ENCODE measurements around the gene SIPA1L3. TPM values are rescaled to one million over a fixed set of nuclear protein-coding genes. Genes with fewer than 3 reads are reported as not detected.

The SIPA1L3 gene
- total and polyA plus RNA-seq, 9 of the 15 experiments (the other 6 are each of a cell fraction or from before 2014, with no cell fraction given) = 0.01 to 6.1 (median 2.5) TPM

GRCh38 chr19:37998801-37999308, 91.8 kb downstream of the SIPA1L3 start:
- H3K36me3 ChIP-seq (ENCODE audit: control insufficient read depth, insufficient read depth, low read length) = no peaks in the 10 kb centered on the region
- H2AFZ ChIP-seq (ENCODE audit: low read depth, low read length) = no peak overlapping the region
- WGBS (ENCODE audit: insufficient coverage, low coverage, missing lambda C conversion rate) = 14% methylated on average over 3 of the region's 3 CpGs
- in situ Hi-C loops (cut with MboI) (no loop called here), intact Hi-C loops (cut with micrococcal nuclease) (no loop called here)
- POLR2A ChIA-PET = interaction anchor here (1.1 kb wide), 1 partner anchor 10 kb away, joined by 3 read pairs; no protein-coding TSS in a partner anchor
- no peaks in the 10 kb centered on the region; a peak in 1 of 5 replicates for H3K4me1 ChIP-seq (replicated peaks in 1 of 2; ENCODE audit: control insufficient read depth in 2 of 2, insufficient read depth in 2 of 2, low read length in 2 of 2)
- no peak overlapping the region for H3K9ac ChIP-seq (ENCODE audit: insufficient read depth in 1 of 2, low read depth in 2 of 2, low read length in 2 of 2)
- no peak overlapping the region for H3K4me2 ChIP-seq (ENCODE audit: insufficient read depth, low read length)
- BruUV-seq (replicated peaks) = no TSS peak
- H3K4me3 ChIP-seq = no peak overlapping the region
- ATAC-seq (no peak), FAIRE-seq (no peak), DNase-seq (ENCODE audit: extremely low read depth in 1 of 4, low spot score in 3 of 4) (no peak)
- no peaks in the 10 kb centered on the region; the same call in 1 of the 2 replicates for H4K20me1 ChIP-seq (replicated peaks; ENCODE audit: control insufficient read depth, insufficient read depth, low read length)
- CTCF ChIA-PET (ENCODE audit: low intra/inter-chr PET ratio) = no interaction called here
- H3K27ac ChIP-seq (ENCODE audit: extremely low read depth, low read depth, low read length) = no peak overlapping the region
- peaks cover 5 to 15% of the 10 kb centered on the region in 2 experiments; a peak in 3 of 5 replicates for H3K27me3 ChIP-seq (ENCODE audit: control insufficient read depth in 2 of 2, insufficient read depth in 2 of 2, low read length in 2 of 2)
- no peaks in the 10 kb centered on the region for H3K9me1 ChIP-seq (ENCODE audit: control insufficient read depth, insufficient read depth, low read length)
- TF ChIP-seq ZBTB17 (CRISPR knock-in tag; IDR thresholded peaks at IDR 0.05) = no peak
- no peak for TF ChIP-seq FOXA1 (IDR thresholded peaks at IDR 0.05; ENCODE audit: borderline replicate concordance)
- no peak for TF ChIP-seq IRF2 (CRISPR knock-in tag; IDR thresholded peaks at IDR 0.05)
- no peak for TF ChIP-seq MTA3 (IDR thresholded peaks at IDR 0.05; ENCODE audit: borderline replicate concordance)
- TF ChIP-seq ZNF41 (CRISPR knock-in tag; conservative IDR thresholded peaks at IDR 0.05) = no peak
- no peak for TF ChIP-seq SNRNP70 (optimal IDR thresholded peaks at IDR 0.05; ENCODE audit: low read depth, low read length)
- TF ChIP-seq ZFP1 (CRISPR knock-in tag; IDR thresholded peaks at IDR 0.05) = no peak
- no peak for TF ChIP-seq ZBTB1 (CRISPR knock-in tag; IDR thresholded peaks at IDR 0.05; ENCODE audit: borderline replicate concordance, low read depth)
- no peak for TF ChIP-seq ZNF584 (CRISPR knock-in tag; IDR thresholded peaks at IDR 0.05; ENCODE audit: low read depth)
- no peak for TF ChIP-seq SMARCE1 (IDR thresholded peaks at IDR 0.05)
- no peak for TF ChIP-seq GTF2B (IDR thresholded peaks at IDR 0.05; ENCODE audit: extremely low read depth, insufficient read length)
- no peak for TF ChIP-seq MITF (IDR thresholded peaks at IDR 0.05)
- no peak for TF ChIP-seq STAT5A (IDR thresholded peaks at IDR 0.05; ENCODE audit: borderline replicate concordance, low read length)
- no peak for TF ChIP-seq ZFPM2 (CRISPR knock-in tag; IDR thresholded peaks at IDR 0.05)
- no peak for TF ChIP-seq E2F5 (CRISPR knock-in tag; IDR thresholded peaks at IDR 0.05)
- H3K9me3 ChIP-seq (replicated peaks; ENCODE audit: control insufficient read depth, insufficient read depth, low read depth, low read length) = no peaks in the 10 kb centered on the region
- no peaks in the 10 kb centered on the region for H3K79me2 ChIP-seq (ENCODE audit: control insufficient read depth, insufficient read depth, low read length)

Measured in K562 (cell line).